K562 (cell line): Measurements from ENCODE around the gene DGLUCY. TPM values are rescaled to one million over a fixed set of nuclear protein-coding genes. Genes with fewer than 3 reads are reported as not detected.

Experiments
- ATF4 ChIP-seq: fragments of 450-650 bp; formaldehyde crosslinking; IDR thresholded peaks from 2 replicates; pipeline ENCODE4 v1.4.0; 2022; ENCODE audit warnings: mild to moderate bottlenecking, moderate library complexity
- BDP1 ChIP-seq: IDR thresholded peaks from 3 replicates; pipeline ENCODE4 v1.6.1; 2011; ENCODE audit not compliant: insufficient read length, insufficient read depth
- HDAC8 ChIP-seq: fragments of 450-650 bp; IDR thresholded peaks from 2 replicates; pipeline ENCODE4 v1.6.1; 2016; ENCODE audit warnings: mild to moderate bottlenecking, missing genetic modification characterization, moderate library complexity, missing compliant biosample characterization
- HNRNPL ChIP-seq: fragments of 200-400 bp; formaldehyde crosslinking; IDR thresholded peaks from 2 replicates; pipeline ENCODE4 v1.6.1; 2017; ENCODE audit warnings: low read depth, mild to moderate bottlenecking, low read length
- ID3 ChIP-seq, 2 experiments: fragments of 250-450 bp in 1 of 2; fragments of 450-650 bp in 1 of 2; sonication (Bioruptor Pico) in 1 of 2; IDR thresholded peaks; 2 replicates each; pipeline versions ENCODE4 v1.6.1 to v1.8.0; 2016 to 2021; ENCODE audit warnings: mild to moderate bottlenecking in 2 of 2, moderate library complexity in 2 of 2, missing compliant biosample characterization in 1 of 2, missing genetic modification characterization in 1 of 2
- MTF1 ChIP-seq: fragments of 250-450 bp; sonication (Bioruptor Pico); IDR thresholded peaks from 2 replicates; pipeline ENCODE4 v1.9.0; 2021; ENCODE audit warnings: moderate library complexity, mild to moderate bottlenecking, inconsistent platforms, borderline replicate concordance
- NFRKB ChIP-seq: fragments of 450-650 bp; IDR thresholded peaks from 2 replicates; pipeline ENCODE4 v1.6.1; 2016; ENCODE audit warnings: low read depth
- POLR2G ChIP-seq: fragments of 200-400 bp; formaldehyde crosslinking; IDR thresholded peaks from 2 replicates; pipeline ENCODE4 v1.6.1; 2017; ENCODE audit warnings: low read depth, mild to moderate bottlenecking, antibody characterized with exemption, low read length, moderate library complexity
- RFX1 ChIP-seq: fragments of 450-650 bp; IDR thresholded peaks from 2 replicates; pipeline ENCODE4 v1.6.1; 2016; ENCODE audit warnings: mild to moderate bottlenecking, moderate library complexity
- SPI1 ChIP-seq: IDR thresholded peaks from 2 replicates; pipeline ENCODE4 v1.6.1; 2011; ENCODE audit warnings: low read depth, low read length, control low read depth, borderline replicate concordance
- SREBF1 ChIP-seq: fragments of 150-350 bp; IDR thresholded peaks from 2 replicates; pipeline ENCODE4 v1.6.1; 2014; ENCODE audit warnings: antibody characterized with exemption, low read depth, low read length, borderline replicate concordance
- SUPT5H ChIP-seq: fragments of 450-650 bp; IDR thresholded peaks from 2 replicates; pipeline ENCODE4 v1.6.1; 2016
- ZBTB2 ChIP-seq: fragments of 450-650 bp; IDR thresholded peaks from 2 replicates; pipeline ENCODE4 v1.6.1; 2016; ENCODE audit warnings: antibody characterized with exemption
- ZNF121 ChIP-seq: sonication (generic); formaldehyde crosslinking; conservative IDR thresholded peaks from 2 replicates; pipeline ENCODE4 v1.8.0; 2022; ENCODE audit warnings: missing genetic modification reagents
- ZNF316 ChIP-seq: fragments of 450-650 bp; IDR thresholded peaks from 2 replicates; pipeline ENCODE4 v1.6.1; 2016
- ZNF41 ChIP-seq: fragments of 250-450 bp; sonication (Bioruptor Pico); conservative IDR thresholded peaks from 2 replicates; pipeline ENCODE4 v1.4.0; 2020; ENCODE audit warnings: mild to moderate bottlenecking
- ZNF77 ChIP-seq: fragments of 250-450 bp; sonication (Bioruptor Pico); IDR thresholded peaks from 2 replicates; pipeline ENCODE4 v1.5.0; 2020
- polyA plus RNA-seq, 8 experiments: library from polyadenylated mRNA; depleted of rRNA in 4 of 8; stranded (reverse) in 5 of 8; unstranded in 3 of 8; fragments of >200 nt; fragmentation: Nextera tagmentation in 2 of 8; fragmentation: Illumina TruSeq in 1 of 8; extraction: Ambion mirVana in 2 of 8; extraction: Trizol in 1 of 8; gene quantifications; 2 replicates each; pipeline versions ENCODE4 v1.2.1 to v1.2.3, GENCODE V29; 2011 to 2014; ENCODE audit warnings: inconsistent platforms in 1 of 8, missing spikeins in 1 of 8
- total RNA-seq, 7 experiments: library from RNA; depleted of rRNA in 6 of 7; stranded (reverse); fragments of >200 nt in 6 of 7; fragmentation: Illumina TruSeq in 2 of 7; extraction: Trizol in 2 of 7; gene quantifications; 2 replicates each; pipeline versions ENCODE4 v1.2.1 to v1.2.3, GENCODE V29; 2011 to 2021; ENCODE audit warnings: low replicate concordance in 1 of 7
- TF ChIP-seq, protein P1 (sequence below): sonication (generic); formaldehyde crosslinking; IDR thresholded peaks from 2 replicates; pipeline ENCODE4 v1.8.0; 2022; ENCODE audit warnings: missing genetic modification reagents, mild to moderate bottlenecking, moderate library complexity, borderline replicate concordance
- TF ChIP-seq, protein P2 (sequence below): fragments of 450-650 bp; IDR thresholded peaks from 2 replicates; pipeline ENCODE4 v1.6.1; 2016; ENCODE audit warnings: borderline replicate concordance
- TF ChIP-seq, protein P3 (sequence below): sonication (generic); formaldehyde crosslinking; IDR thresholded peaks from 2 replicates; pipeline ENCODE4 v1.8.1; 2023; ENCODE audit warnings: mild to moderate bottlenecking, missing genetic modification reagents

DGLUCY gene
- total and polyA plus RNA-seq, 9 of the 15 experiments (the other 6 are each of a cell fraction or from before 2014, with no cell fraction given): 9.9 to 28.4 (median 21.0) TPM

GRCh38 chr14:91267965-91268437 lies 154.1 kb downstream of the DGLUCY start (continued):
- TF ChIP-seq ZBTB2: no peak
- no peak for TF ChIP-seq SUPT5H
- peak; percentile 96 for TF ChIP-seq ATF4
- TF ChIP-seq ZNF121 (CRISPR knock-in tag): no peak
- TF ChIP-seq, protein P1, sequence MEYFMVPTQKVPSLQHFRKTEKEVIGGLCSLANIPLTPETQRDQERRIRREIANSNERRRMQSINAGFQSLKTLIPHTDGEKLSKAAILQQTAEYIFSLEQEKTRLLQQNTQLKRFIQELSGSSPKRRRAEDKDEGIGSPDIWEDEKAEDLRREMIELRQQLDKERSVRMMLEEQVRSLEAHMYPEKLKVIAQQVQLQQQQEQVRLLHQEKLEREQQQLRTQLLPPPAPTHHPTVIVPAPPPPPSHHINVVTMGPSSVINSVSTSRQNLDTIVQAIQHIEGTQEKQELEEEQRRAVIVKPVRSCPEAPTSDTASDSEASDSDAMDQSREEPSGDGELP (CRISPR knock-in tag): 0 out of 2 replicates have a peak, but pooled peaks have one; percentile 15
- TF ChIP-seq BDP1: no peak
- TF ChIP-seq HDAC8 (tag): peak; percentile 96
- TF ChIP-seq ZNF77: no peak
- no peak for TF ChIP-seq ZNF316
- TF ChIP-seq RFX1: no peak
- TF ChIP-seq MTF1 (CRISPR knock-in tag): peak; percentile 94
- TF ChIP-seq ZNF41 (CRISPR knock-in tag): peak; percentile 96
- no peak for TF ChIP-seq SPI1
- 0 out of 2 replicates have a peak, but pooled peaks have one; percentile 18 for TF ChIP-seq NFRKB
- TF ChIP-seq SREBF1: no peak
- TF ChIP-seq, protein P2, sequence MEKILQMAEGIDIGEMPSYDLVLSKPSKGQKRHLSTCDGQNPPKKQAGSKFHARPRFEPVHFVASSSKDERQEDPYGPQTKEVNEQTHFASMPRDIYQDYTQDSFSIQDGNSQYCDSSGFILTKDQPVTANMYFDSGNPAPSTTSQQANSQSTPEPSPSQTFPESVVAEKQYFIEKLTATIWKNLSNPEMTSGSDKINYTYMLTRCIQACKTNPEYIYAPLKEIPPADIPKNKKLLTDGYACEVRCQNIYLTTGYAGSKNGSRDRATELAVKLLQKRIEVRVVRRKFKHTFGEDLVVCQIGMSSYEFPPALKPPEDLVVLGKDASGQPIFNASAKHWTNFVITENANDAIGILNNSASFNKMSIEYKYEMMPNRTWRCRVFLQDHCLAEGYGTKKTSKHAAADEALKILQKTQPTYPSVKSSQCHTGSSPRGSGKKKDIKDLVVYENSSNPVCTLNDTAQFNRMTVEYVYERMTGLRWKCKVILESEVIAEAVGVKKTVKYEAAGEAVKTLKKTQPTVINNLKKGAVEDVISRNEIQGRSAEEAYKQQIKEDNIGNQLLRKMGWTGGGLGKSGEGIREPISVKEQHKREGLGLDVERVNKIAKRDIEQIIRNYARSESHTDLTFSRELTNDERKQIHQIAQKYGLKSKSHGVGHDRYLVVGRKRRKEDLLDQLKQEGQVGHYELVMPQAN: no peak
- TF ChIP-seq ID3 (CRISPR knock-in tag; IDR thresholded peaks at IDR 0.05): peak; percentile 90
- peak; percentile 100 for TF ChIP-seq ID3 (tag; IDR thresholded peaks at IDR 0.05)
- TF ChIP-seq, protein P3, sequence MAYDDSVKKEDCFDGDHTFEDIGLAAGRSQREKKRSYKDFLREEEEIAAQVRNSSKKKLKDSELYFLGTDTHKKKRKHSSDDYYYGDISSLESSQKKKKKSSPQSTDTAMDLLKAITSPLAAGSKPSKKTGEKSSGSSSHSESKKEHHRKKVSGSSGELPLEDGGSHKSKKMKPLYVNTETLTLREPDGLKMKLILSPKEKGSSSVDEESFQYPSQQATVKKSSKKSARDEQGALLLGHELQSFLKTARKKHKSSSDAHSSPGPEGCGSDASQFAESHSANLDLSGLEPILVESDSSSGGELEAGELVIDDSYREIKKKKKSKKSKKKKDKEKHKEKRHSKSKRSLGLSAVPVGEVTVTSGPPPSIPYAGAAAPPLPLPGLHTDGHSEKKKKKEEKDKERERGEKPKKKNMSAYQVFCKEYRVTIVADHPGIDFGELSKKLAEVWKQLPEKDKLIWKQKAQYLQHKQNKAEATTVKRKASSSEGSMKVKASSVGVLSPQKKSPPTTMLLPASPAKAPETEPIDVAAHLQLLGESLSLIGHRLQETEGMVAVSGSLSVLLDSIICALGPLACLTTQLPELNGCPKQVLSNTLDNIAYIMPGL (CRISPR knock-in tag): no peak
- TF ChIP-seq HNRNPL: no peak
- no peak for TF ChIP-seq POLR2G
